K562 (cell line): Measurements from ENCODE around the gene CYP51A1. TPM values are rescaled to one million over a fixed set of nuclear protein-coding genes. Genes with fewer than 3 reads are reported as not detected.
A peak's percentile ranks its signal among the peaks of the same experiment; 100 is the strongest.

Source experiments
- BCOR ChIP-seq: fragments of 450-650 bp; IDR thresholded peaks from 2 replicates; pipeline ENCODE4 v1.6.1; 2016
- DNMT1 ChIP-seq: fragments of 450-650 bp; IDR thresholded peaks from 2 replicates; pipeline ENCODE4 v1.6.1; 2016; ENCODE audit warnings: antibody characterized with exemption, mild to moderate bottlenecking
- E2F8 ChIP-seq: fragments of 450-650 bp; IDR thresholded peaks from 2 replicates; pipeline ENCODE4 v1.7.1; 2018; ENCODE audit warnings: mild to moderate bottlenecking, low read depth; ENCODE audit not compliant: partially characterized antibody
- LEF1 ChIP-seq: fragments of 450-650 bp; IDR thresholded peaks from 2 replicates; pipeline ENCODE4 v1.6.1; 2016; ENCODE audit warnings: mild to moderate bottlenecking
- MAZ ChIP-seq, 2 experiments: fragments of 450-650 bp in 1 of 2; sonication (generic) in 1 of 2; formaldehyde crosslinking; IDR thresholded peaks in 1 of 2; conservative IDR thresholded peaks in 1 of 2; 2 replicates each; pipeline versions ENCODE4 v1.4.0 to v1.5.0; 2020; ENCODE audit warnings: mild to moderate bottlenecking in 1 of 2, missing genetic modification reagents in 1 of 2
- NFXL1 ChIP-seq: fragments of 450-650 bp; formaldehyde crosslinking; IDR thresholded peaks from 2 replicates; pipeline ENCODE4 v1.4.0; 2021; ENCODE audit warnings: mild to moderate bottlenecking
- RAD51 ChIP-seq: fragments of 450-650 bp; IDR thresholded peaks from 2 replicates; pipeline ENCODE4 v1.7.1; 2016; ENCODE audit warnings: low read depth, mild to moderate bottlenecking, borderline replicate concordance
- RFX1 ChIP-seq: fragments of 450-650 bp; IDR thresholded peaks from 2 replicates; pipeline ENCODE4 v1.6.1; 2016; ENCODE audit warnings: mild to moderate bottlenecking, moderate library complexity
- RNF2 ChIP-seq: sonication (generic); IDR thresholded peaks from 2 replicates; pipeline ENCODE4 v1.6.1; 2016
- SAFB2 ChIP-seq: fragments of 200-400 bp; formaldehyde crosslinking; IDR thresholded peaks from 2 replicates; pipeline ENCODE4 v1.6.1; 2018; ENCODE audit warnings: borderline replicate concordance, low read length, low read depth, moderate library complexity; ENCODE audit not compliant: severe bottlenecking
- TAF7 ChIP-seq: fragments of 450-650 bp; IDR thresholded peaks from 2 replicates; pipeline ENCODE4 v1.6.1; 2016; ENCODE audit warnings: missing genetic modification characterization, missing compliant biosample characterization
- XRCC4 ChIP-seq: IDR thresholded peaks from one replicate; pipeline ENCODE4 v1.6.1; 2011; ENCODE audit not compliant: insufficient read depth, insufficient read length; ENCODE audit errors: extremely low read depth
- ZNF143 ChIP-seq: sonication (generic); formaldehyde crosslinking; IDR thresholded peaks from 2 replicates; pipeline ENCODE4 v1.9.0; 2022; ENCODE audit warnings: mild to moderate bottlenecking, missing genetic modification reagents
- ZNF232 ChIP-seq: sonication (generic); formaldehyde crosslinking; IDR thresholded peaks from 2 replicates; pipeline ENCODE4 v1.8.0; 2022; ENCODE audit warnings: mild to moderate bottlenecking, missing genetic modification reagents
- ZNF449 ChIP-seq: fragments of 250-450 bp; sonication (Bioruptor Pico); IDR thresholded peaks from 2 replicates; pipeline ENCODE4 v1.8.0; 2022; ENCODE audit warnings: moderate library complexity, mild to moderate bottlenecking, inconsistent platforms
- ZNF589 ChIP-seq: fragments of 200-800 bp; sonication (Bioruptor generic); IDR thresholded peaks from 2 replicates; pipeline ENCODE4 v1.6.1; 2016; ENCODE audit warnings: low read depth, missing genetic modification characterization, missing compliant biosample characterization
- ZNF696 ChIP-seq: fragments of 250-450 bp; sonication (Bioruptor Pico); conservative IDR thresholded peaks from 2 replicates; pipeline ENCODE4 v1.4.0; 2020; ENCODE audit warnings: mild to moderate bottlenecking, moderate library complexity
- ZZZ3 ChIP-seq: fragments of 450-650 bp; IDR thresholded peaks from 2 replicates; pipeline ENCODE4 v1.6.1; 2016; ENCODE audit warnings: antibody characterized with exemption, mild to moderate bottlenecking, moderate library complexity
- polyA plus RNA-seq, 8 experiments: library from polyadenylated mRNA; depleted of rRNA in 4 of 8; stranded (reverse) in 5 of 8; unstranded in 3 of 8; fragments of >200 nt; fragmentation: Nextera tagmentation in 2 of 8; fragmentation: Illumina TruSeq in 1 of 8; extraction: Ambion mirVana in 2 of 8; extraction: Trizol in 1 of 8; gene quantifications; 2 replicates each; pipeline versions ENCODE4 v1.2.1 to v1.2.3, GENCODE V29; 2011 to 2014; ENCODE audit warnings: inconsistent platforms in 1 of 8, missing spikeins in 1 of 8
- total RNA-seq, 7 experiments: library from RNA; depleted of rRNA in 6 of 7; stranded (reverse); fragments of >200 nt in 6 of 7; fragmentation: Illumina TruSeq in 2 of 7; extraction: Trizol in 2 of 7; gene quantifications; 2 replicates each; pipeline versions ENCODE4 v1.2.1 to v1.2.3, GENCODE V29; 2011 to 2021; ENCODE audit warnings: low replicate concordance in 1 of 7

The CYP51A1 gene
- total and polyA plus RNA-seq, 9 of the 15 experiments (the other 6 are each of a cell fraction or from before 2014, with no cell fraction given) = 35.4 to 151 (median 80.3) TPM

- TF ChIP-seq MAZ (CRISPR knock-in tag; conservative IDR thresholded peaks at IDR 0.05 in 1 of 2, IDR thresholded peaks at IDR 0.05 in 1 of 2) = peak; percentile 59 to 85; a peak in 3 of 4 replicates
- no peak for TF ChIP-seq SAFB2
- 0 out of 2 replicates have a peak, but pooled peaks have one; percentile 43 for TF ChIP-seq NFXL1 (CRISPR knock-in tag)
- TF ChIP-seq E2F8 = peak; percentile 43
- no peak for TF ChIP-seq ZNF232 (CRISPR knock-in tag)
- TF ChIP-seq TAF7 (tag) = no peak
- TF ChIP-seq ZNF589 (CRISPR knock-in tag) = no peak
- TF ChIP-seq ZNF449 (CRISPR knock-in tag) = no peak
- TF ChIP-seq ZZZ3 = no peak
- TF ChIP-seq RAD51 = no peak
- TF ChIP-seq ZNF143 (CRISPR knock-in tag) = no peak
- TF ChIP-seq LEF1 = no peak
- TF ChIP-seq BCOR = peak; percentile 83
- TF ChIP-seq RNF2 = peak; percentile 45; the same call in 1 of the 2 replicates
- no peak for TF ChIP-seq DNMT1
- TF ChIP-seq XRCC4 = no peak
- TF ChIP-seq RFX1 = no peak
- no peak for TF ChIP-seq ZNF696 (CRISPR knock-in tag)
These were observed 473 bp downstream of the CYP51A1 start (continued) for GRCh38 chr7:92133737-92134270.
